Left kidney (tissue), 2 donors: ENCODE measurements around the gene PRRT2. TPM values are rescaled to one million over a fixed set of nuclear protein-coding genes. Genes with fewer than 3 reads are reported as not detected.
A peak's percentile ranks its signal among the peaks of the same experiment; 100 is the strongest.

ENCODE experiments used
- DNase-seq: peaks from one replicate; pipeline ENCODE4 v3.0.0-alpha.2; 2013
- polyA plus RNA-seq: library from polyadenylated mRNA; unstranded; fragments of 120-200 nt; gene quantifications from one replicate; pipeline ENCODE4 v1.2.1, GENCODE V29; 2013; ENCODE audit not compliant: insufficient read length

The PRRT2 gene
- polyA plus RNA-seq, 1 donor, result 19.4 TPM

GRCh38 chr16:29810699-29811169 is 1.3 kb upstream of the PRRT2 start:
- no peak for DNase-seq

- DNase-seq, result peak; percentile 93
Measured at GRCh38 chr16:29811170-29811895, 660 bp upstream of the PRRT2 start.

- DNase-seq, result no peak
Measured at GRCh38 chr16:29812754-29813643, 1.0 kb downstream of the PRRT2 start.

DNA sequence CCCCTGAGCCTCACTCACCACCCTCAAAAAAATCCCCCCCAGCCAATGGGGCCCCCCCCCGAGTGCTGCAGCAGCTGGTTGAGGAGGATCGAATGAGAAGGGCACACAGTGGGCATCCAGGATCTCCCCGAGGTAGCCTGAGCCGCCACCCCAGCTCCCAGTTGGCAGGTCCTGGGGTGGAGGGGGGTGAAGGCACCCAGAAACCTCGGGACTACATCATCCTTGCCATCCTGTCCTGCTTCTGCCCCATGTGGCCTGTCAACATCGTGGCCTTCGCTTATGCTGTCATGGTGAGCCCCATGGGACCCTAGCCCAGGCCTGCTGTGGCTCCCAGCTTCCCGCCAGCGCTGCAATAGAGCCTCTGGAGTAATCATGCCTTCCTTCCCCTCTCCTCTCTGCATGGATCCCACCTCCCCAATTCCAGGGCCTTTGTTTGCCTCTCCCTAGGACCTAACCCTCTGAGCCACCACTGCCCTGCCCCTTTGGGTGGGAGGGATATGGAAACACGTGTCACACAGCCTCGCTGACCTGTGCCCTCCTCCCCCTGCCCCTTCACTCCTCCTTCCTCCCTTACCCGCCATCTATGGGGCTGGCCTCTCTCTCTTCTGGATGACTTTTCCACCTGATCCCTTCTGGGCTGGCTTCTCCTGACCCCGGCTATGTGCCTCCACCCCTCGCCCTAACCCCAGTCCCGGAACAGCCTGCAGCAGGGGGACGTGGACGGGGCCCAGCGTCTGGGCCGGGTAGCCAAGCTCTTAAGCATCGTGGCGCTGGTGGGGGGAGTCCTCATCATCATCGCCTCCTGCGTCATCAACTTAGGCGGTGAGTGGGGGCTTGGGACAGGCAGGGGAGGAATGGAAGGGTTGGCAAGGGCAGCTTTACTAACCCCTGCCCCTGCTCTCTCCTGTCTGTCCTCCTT is 1.9 kb downstream of the PRRT2 start:
- no peak for DNase-seq

DNA sequence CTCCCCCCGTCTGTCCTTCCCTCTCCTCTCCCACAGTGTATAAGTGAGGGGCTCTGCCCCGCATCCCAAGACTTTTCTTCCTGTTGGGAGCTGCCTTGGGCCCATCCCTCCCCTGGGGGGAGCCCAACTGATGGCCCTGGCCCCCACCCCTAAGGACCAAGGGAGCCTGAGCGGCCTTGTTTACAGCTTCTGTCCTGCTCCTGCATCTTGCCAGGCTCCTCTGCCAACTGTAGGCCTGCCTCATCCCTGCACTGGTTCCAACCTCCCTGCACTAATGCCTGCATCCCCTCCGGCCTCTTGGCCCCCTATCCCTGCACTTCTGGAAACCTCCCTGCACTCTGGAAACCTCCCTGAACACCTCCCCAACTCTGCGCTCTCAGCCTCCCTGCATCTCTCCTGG is 2.6 kb downstream of the PRRT2 start:
- no peak for DNase-seq

DNA sequence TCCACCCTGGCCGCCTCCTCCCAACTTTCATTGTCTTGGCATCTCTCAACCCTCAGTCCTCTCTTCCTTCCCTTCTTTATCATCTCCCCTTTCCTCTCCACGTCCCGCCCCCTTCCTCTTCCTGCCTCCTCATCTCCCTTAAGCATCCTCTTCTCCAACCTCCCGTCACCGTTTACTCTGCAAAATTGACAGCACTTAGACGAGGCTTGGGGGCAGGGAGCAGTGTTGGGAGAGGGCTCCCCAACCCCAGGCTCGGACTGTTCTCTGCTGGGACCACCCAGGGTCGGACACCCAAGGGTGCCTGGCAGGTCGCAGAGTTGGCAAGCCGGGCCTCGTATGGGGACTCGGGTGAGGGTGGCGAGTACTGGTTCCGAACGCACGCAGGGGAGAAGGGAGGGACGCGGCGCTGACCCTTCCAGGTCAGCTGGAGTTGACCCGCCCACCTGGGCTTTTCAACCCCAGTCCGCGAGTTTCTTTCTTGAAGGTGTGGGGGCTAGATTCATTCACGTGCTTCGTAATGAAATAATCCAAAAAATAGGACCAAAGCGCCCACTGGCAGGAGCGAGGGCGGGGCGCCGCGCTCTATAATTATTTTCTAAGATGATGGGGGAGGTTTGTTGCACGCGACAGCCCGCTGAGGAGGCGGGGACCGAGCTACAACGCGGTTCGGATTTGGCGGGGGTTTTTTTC is 3.2 kb downstream of the PRRT2 start:
- no peak for DNase-seq

DNA sequence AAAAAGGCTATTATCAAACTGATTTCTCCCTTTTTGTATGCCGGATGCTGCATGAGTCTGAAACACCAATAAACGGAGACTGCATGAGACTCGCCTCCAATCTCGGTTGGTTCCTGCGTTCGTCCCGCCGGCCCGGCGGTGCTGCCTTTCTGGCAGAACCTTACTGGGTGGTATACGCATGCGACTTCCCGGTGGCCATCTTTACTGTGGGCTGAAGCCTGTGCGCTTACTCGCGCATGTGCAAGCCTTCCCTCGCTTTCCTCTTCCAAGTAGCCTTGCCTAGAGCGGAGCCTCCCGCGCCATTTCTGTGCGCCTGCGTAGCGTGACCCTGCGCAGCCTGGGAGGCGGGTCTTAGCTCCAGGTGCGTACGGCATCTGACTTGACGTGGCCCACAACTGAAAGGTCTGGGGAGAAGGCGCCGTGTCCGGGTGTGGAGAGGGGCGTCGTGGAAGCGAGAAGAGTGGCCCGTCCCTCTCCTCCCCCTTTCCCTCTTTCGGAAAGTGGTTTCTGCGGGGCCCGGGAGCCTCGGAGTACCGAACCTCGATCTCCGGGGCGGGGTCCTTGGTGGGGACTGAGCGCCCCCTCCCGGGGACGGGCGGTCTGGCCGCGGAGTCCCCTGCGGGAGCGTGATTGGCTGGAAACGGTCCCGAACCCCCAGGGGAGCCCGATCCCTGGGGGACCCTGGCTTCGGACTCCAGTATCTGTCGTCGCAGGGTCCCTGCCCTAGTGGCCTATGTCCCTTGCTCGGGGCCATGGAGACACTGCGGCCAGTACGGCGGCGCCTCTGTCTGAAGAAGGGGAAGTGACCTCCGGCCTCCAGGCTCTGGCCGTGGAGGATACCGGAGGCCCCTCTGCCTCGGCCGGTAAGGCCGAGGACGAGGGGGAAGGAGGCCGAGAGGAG is 4.0 kb downstream of the PRRT2 start, which contains the start of gene PAGR1:
Gene PAGR1 (plus strand): TSS at position 360 of the 901 bp plus-strand sequence. CDS start 374 bp downstream, at position 734.
- peak; percentile 98 for DNase-seq

DNA sequence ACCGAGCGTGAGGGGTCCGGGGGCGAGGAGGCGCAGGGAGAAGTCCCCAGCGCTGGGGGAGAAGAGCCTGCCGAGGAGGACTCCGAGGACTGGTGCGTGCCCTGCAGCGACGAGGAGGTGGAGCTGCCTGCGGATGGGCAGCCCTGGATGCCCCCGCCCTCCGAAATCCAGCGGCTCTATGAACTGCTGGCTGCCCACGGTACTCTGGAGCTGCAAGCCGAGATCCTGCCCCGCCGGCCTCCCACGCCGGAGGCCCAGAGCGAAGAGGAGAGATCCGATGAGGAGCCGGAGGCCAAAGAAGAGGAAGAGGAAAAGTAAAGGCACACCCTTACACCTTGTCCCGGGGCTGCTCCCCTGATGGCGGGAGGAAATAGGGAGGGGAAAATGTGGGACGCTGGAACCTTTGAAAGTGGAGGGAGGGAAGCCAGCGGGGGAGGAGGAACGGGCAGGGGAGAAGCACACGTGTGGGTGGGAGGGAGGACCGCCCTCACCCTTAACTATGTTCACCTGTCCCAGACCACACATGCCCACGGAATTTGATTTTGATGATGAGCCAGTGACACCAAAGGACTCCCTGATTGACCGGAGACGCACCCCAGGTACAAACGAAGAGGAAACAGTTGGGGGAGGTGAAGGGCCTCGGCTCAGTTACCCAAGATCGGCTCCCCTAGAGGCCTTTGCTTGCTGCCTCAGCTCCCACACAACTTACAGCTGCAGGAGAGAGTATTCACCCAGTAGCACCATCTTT is 4.9 kb downstream of the PRRT2 start:
- DNase-seq, result no peak

DNA sequence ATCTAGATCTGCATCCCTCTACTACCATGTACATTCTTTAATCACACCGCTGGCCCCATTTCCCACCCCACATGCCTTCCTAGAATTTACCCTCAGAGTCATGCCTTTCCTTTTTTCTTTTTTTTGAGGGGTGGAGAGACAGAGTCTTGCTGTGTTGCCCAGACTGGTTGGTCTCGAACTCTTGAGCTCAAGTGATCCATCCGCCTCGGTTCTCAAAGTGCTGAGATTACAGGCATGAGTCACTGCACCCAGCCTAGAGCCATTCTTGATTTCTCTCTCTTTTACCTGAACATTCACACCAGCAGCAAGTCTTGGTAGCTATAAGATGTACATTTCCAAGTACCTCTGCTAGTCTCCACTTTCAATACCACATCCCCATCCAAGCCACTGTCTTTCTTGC is 6.1 kb downstream of the PRRT2 start:
- DNase-seq, result no peak

DNA sequence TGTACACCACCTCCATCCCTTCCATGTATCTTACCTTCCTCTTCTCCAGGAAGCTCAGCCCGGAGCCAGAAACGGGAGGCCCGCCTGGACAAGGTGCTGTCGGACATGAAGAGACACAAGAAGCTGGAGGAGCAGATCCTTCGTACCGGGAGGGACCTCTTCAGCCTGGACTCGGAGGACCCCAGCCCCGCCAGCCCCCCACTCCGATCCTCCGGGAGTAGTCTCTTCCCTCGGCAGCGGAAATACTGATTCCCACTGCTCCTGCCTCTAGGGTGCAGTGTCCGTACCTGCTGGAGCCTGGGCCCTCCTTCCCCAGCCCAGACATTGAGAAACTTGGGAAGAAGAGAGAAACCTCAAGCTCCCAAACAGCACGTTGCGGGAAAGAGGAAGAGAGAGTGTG is 7.5 kb downstream of the PRRT2 start:
- DNase-seq, result no peak

DNA sequence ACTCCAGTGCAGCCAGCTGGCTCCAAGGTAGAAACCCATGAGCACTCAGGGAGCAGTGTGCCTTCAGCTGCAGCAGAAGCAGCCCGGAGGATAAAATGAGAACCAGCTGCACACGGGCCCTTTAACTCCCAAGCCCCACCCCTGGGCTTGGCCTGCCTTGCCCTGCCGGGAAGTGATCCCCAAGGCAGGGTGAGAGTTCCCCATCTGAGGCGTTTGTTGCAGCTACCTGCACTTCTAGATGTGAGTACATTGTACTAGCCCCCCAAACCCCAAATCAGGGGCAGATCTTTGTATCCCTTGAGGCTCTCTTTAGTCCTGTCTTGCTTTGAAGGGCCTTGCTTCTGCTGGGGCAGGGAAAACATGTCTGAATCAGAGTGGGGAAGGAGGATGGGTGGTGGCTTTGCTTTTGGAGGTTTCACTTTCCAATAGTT is 8.3 kb downstream of the PRRT2 start, which contains the start of gene MVP:
Gene MVP (plus strand): TSS at position 192 of the 431 bp plus-strand sequence. CDS start 10,088 bp downstream, outside the sequence.
- DNase-seq, result no peak

DNA sequence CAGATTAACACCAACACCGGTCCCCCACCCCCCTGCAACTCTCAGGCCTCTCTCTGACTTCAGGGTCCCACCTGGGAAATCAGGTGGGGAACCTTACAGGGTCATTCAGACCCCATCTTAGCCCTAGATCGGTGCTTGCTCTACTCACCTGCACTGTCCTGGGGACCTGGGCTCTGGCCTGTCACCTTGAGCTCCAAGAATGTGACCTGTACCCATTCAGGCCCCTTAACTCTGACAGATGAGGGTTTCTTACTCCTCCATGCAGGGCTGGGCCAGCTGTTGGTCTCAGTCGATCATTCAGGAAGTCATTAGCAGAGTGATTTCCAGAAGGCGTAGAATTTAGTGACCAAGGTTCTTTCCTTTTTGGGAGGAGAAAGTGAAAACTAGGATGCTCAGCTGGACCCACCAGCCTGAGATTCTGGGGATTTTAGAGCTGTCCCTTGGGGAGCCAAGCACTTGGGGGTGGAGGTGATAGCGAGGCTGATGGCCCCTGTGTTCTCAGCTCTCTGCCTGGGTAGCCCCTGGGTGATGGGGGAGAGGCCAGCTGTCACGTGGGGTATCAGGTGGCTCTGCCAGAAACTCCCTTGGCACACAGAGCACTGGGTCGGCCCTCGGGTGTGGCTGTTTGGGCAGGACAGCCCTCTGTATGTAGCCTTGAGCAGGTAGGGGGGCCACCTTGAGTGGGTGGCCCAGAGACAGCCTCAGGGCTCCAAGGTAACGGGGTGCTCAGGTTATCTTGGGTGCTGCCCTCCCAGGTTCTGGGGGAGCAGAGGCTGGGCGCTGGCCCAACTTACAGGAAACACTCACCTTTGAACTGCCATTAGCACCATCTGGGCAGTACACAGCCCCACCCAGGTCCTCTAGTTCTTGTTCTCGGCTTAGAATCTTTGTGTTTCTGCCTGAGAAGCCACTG is 9.0 kb downstream of the PRRT2 start:
- no peak for DNase-seq

DNA sequence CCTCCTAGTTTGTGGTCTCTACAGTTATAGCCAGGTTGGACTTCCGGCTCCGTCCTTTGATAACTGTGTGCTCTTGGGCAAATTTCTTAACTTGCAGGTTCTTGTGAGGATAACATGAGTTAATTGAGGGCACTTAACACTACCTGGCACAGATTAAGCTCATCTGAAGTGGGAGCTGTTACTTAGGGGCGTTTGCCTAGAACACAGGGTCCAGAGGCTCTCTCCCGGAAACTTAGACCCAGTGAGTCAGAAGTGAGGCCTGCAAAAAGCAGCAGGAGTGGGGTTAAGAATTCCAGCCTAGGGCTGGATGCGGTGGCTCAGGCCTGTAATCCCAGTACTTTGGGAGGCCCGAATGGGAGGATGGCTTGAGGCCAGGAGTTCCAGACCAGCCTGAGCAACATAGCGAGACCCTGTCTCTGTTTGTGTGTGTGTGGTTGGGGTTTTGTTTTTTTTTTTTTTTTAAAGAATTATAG is 9.7 kb downstream of the PRRT2 start:
- no peak for DNase-seq

DNA sequence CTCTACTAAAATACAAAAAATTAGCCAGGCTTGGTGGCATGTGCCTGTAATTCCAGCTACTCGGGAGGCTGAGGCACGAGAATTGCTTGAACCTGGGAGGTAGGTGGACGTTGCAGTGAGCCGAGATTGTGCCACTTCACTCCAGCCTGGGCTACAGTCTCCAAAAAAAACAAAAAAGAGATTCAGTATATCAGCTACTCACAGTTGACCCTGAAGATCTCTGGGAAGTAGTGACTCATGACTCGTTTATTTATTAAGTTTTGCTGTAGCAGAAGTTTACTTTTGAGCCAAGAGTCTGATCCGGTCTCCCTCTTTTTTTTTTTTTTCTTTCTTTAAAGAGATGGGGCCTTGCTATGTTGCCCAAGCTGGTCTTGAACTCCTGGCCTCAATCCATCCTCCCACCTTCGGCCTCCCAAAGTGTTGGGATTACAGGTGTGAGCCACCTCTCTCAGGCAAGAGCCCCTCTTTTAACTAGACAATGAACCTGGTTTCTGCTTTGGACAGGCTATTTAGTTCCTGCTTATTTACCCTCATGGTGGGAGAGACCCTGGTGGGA is 12.7 kb downstream of the PRRT2 start:
- DNase-seq, result no peak

DNA sequence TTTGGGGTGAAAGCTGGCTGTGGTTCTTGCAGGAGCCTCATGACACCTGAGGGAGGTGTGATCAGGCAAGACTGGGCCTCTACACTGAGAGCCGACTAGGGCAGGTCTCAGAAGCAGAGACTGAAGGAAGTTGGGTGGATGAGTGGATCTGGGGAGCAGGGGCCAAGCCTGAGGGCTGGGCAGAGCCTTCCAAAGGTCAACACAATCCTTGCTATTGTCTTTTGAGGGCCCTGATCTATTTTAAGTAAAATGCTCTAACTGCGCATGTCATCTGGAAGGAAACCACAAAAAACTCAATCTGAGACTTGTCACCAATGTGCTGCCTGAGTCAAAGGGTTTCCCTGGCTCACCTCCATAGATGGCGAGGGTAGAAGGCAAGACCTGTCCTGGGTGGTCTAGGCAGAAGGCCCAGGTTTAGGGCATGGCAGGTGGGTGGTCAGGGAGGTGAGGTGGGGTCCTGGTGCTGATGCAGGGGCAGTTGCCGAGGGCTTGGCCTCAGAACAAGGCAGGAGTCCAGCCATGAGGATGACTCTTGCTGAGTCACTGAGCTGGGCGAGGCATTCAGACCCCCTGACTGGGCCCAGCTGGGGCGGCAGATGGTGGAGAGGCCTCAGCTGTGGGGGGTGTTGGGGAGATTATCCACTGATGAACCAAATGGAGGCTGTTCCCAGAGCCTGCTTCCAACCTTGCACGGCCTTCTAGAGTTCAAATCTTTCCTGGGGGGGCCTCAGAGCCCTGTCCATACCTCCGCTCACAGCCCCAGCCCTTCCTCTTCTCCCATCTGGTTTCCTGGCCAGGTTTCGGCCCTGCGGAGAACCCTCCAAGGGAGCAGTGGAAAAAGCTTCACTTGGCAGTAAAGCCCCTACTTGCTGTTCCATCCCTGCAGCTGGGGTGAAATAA is 13.4 kb downstream of the PRRT2 start:
- DNase-seq, result no peak

- DNase-seq, result no peak
Measured at GRCh38 chr16:29826342-29826695, 14.3 kb downstream of the PRRT2 start.

GRCh38 chr16:29830774-29831173 is 18.8 kb downstream of the PRRT2 start:
- no peak for DNase-seq
